ENCODE results near the gene DLST.

The DLST gene

DNA sequence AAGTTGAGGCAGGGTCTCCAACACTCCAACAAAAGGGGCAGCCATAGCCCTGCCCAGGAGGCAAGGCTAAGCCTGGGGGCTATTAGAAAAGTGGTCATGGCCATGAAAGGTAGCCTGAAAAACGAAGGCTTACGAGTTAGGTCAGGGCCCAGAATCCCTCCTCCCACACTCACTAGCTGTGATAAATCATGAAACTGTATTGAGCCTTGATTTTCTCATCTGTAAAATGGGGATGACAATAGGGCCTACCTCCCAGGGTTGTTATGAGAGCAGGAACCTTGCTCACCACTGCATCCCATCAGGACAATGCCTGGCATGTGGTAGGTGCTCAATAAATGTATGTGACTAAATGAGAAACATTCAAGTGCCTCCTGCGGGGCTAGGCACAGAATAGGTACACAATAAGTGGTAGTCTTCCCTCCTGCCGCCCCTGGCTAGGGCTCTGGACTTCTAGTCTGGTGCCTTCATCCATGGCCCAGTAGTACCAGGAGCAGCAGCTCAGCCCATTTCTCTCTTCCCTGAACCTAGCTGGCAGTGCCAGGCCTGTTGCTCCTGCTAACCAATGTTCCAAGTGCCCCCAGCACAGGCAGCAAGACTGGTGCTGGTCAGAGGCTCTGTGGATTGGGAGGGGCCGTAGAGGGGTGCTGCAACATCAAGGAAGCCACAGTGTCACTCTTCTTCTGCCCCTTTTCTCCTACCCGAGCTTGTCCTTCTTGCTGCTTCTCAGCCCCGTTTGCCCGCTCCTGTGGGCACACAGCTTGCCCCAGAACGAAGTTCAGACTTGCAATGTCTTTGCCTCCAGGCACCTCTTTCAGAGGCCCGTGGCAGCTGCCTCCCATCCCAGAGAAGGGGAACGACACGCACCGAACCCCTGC lies 65.9 kb downstream of the DLST start:
- H3F3A ChIP-seq (ENCODE audit: insufficient read depth, low read length) = no peaks in the 10 kb centered on the region
- H3K9me3 ChIP-seq (replicated peaks; ENCODE audit: insufficient read depth, low read length) = no peaks in the 10 kb centered on the region
- no peaks in the 10 kb centered on the region for H3K4me1 ChIP-seq (ENCODE audit: low read length)
- no peaks in the 10 kb centered on the region for H3K9me2 ChIP-seq (replicated peaks; ENCODE audit: insufficient read depth, low read length)
- no peak overlapping the region for H2AFZ ChIP-seq (ENCODE audit: low read length)
- no peak overlapping the region for H3K9ac ChIP-seq (ENCODE audit: low read length)
- H3K27me3 ChIP-seq (replicated peaks; ENCODE audit: insufficient read depth, low read length) = no peaks in the 10 kb centered on the region
- no peak overlapping the region for H3K4me3 ChIP-seq (ENCODE audit: low read length)
- H3K4me2 ChIP-seq (ENCODE audit: low read depth, low read length) = no peak overlapping the region
- TF ChIP-seq EZH2 (optimal IDR thresholded peaks at IDR 0.05; ENCODE audit: low read depth, low read length) (no peak), EZH2phosphoT487 (IDR thresholded peaks at IDR 0.05; ENCODE audit: low read length) (no peak)
- TF ChIP-seq, protein P1, sequence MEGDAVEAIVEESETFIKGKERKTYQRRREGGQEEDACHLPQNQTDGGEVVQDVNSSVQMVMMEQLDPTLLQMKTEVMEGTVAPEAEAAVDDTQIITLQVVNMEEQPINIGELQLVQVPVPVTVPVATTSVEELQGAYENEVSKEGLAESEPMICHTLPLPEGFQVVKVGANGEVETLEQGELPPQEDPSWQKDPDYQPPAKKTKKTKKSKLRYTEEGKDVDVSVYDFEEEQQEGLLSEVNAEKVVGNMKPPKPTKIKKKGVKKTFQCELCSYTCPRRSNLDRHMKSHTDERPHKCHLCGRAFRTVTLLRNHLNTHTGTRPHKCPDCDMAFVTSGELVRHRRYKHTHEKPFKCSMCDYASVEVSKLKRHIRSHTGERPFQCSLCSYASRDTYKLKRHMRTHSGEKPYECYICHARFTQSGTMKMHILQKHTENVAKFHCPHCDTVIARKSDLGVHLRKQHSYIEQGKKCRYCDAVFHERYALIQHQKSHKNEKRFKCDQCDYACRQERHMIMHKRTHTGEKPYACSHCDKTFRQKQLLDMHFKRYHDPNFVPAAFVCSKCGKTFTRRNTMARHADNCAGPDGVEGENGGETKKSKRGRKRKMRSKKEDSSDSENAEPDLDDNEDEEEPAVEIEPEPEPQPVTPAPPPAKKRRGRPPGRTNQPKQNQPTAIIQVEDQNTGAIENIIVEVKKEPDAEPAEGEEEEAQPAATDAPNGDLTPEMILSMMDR (IDR thresholded peaks at IDR 0.05; ENCODE audit: low read length) = no peak
- no peaks in the 10 kb centered on the region for H3K79me2 ChIP-seq (ENCODE audit: low read length)
- H4K20me1 ChIP-seq (ENCODE audit: insufficient read depth, low read length) = no peaks in the 10 kb centered on the region
- no peak for DNase-seq
- H3K36me3 ChIP-seq (replicated peaks; ENCODE audit: insufficient read depth, low read length) = no peaks in the 10 kb centered on the region
- H3K27ac ChIP-seq (ENCODE audit: low read length) = no peak overlapping the region

DNA sequence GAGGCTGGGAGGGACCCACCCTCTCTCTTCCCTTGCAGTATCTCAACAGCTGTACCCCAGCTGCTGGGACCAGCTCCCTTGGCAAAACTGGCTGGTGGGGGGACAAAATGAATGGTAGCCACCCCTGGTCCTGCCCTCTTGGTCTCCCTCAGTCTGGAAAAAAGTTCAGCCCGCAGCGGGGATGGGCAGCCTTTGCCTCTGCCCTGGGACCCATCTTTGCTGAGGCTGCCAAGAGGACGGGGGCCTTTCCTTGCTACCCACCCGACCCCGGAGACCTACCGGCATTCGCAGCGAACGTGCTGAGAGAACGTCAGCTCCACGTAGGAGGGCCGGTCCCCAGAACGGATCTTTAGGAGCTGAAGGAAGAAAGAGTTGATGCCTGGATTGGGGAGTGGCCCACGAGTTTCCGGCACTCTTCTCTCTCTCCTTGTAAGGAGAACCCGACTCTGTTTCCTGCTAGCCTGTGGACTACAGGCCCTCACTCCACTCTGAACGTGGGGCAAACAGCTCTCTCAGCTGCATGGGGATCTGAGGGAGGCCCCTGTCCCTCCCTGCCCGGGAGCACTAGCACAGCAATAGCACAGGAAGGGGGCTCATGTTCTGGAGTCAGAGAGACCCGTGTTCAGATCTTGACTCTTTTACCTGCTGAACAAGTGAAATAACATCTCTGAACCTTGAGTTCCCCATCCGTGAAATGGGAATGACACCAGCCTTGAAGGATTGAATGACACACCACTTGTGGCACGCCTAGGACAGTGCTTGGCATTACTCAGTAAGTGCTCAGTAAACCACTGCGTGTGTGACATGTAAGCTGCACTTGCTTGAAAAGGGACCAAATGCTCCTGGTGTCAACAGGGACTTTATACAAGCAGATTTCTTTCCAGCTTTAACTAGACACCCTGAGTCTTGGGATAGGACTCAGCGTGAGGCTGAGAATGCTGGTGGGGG lies 66.8 kb downstream of the DLST start:
- Histone ChIP-seq H3K4me1 (ENCODE audit: low read length) (no peaks in the 10 kb centered on the region), H3K4me3 (ENCODE audit: low read length) (no peak overlapping the region), H3K27me3 (replicated peaks; ENCODE audit: insufficient read depth, low read length) (no peaks in the 10 kb centered on the region), H4K20me1 (ENCODE audit: insufficient read depth, low read length) (no peaks in the 10 kb centered on the region), H2AFZ (ENCODE audit: low read length) (no peak overlapping the region), H3K9ac (ENCODE audit: low read length) (no peak overlapping the region), H3F3A (ENCODE audit: insufficient read depth, low read length) (no peaks in the 10 kb centered on the region), H3K4me2 (ENCODE audit: low read depth, low read length) (no peak overlapping the region), H3K9me2 (replicated peaks; ENCODE audit: insufficient read depth, low read length) (no peaks in the 10 kb centered on the region), H3K27ac (ENCODE audit: low read length) (no peak overlapping the region), H3K79me2 (ENCODE audit: low read length) (no peaks in the 10 kb centered on the region), H3K9me3 (replicated peaks; ENCODE audit: insufficient read depth, low read length) (no peaks in the 10 kb centered on the region), H3K36me3 (replicated peaks; ENCODE audit: insufficient read depth, low read length) (no peaks in the 10 kb centered on the region)
- TF ChIP-seq EZH2phosphoT487 (IDR thresholded peaks at IDR 0.05; ENCODE audit: low read length) (no peak), EZH2 (optimal IDR thresholded peaks at IDR 0.05; ENCODE audit: low read depth, low read length) (no peak)
- no peak for DNase-seq

DNA sequence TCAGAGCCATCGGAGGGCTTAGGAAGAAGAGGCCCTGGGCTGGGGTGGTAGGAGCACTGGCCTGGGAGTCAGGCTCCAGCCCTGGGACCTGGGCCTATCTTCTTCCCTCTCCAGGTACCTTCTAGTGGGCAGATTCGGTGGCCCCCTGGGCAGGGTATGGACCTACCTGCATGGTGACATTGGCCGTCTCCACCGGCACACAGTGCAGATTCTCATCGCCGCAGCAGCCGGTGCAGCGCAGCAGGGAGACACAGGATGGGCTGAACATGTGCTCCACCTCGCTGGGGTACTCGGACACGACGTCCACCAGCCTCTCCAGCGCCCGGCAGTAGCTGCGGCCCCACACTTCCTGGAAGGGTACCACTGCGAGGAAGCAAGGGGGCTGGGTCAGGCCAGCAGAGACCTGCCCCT lies 67.5 kb downstream of the DLST start:
- no peak overlapping the region for H3K9ac ChIP-seq (ENCODE audit: low read length)
- H4K20me1 ChIP-seq (ENCODE audit: insufficient read depth, low read length) = no peaks in the 10 kb centered on the region
- H3K9me3 ChIP-seq (replicated peaks; ENCODE audit: insufficient read depth, low read length) = no peaks in the 10 kb centered on the region
- TF ChIP-seq EZH2 (optimal IDR thresholded peaks at IDR 0.05; ENCODE audit: low read depth, low read length) = no peak
- no peak for TF ChIP-seq EZH2phosphoT487 (IDR thresholded peaks at IDR 0.05; ENCODE audit: low read length)
- TF ChIP-seq, protein P1 (IDR thresholded peaks at IDR 0.05; ENCODE audit: low read length) = no peak
- H3F3A ChIP-seq (ENCODE audit: insufficient read depth, low read length) = no peaks in the 10 kb centered on the region
- no peaks in the 10 kb centered on the region for H3K4me1 ChIP-seq (ENCODE audit: low read length)
- H3K9me2 ChIP-seq (replicated peaks; ENCODE audit: insufficient read depth, low read length) = no peaks in the 10 kb centered on the region
- no peak overlapping the region for H3K4me3 ChIP-seq (ENCODE audit: low read length)
- no peaks in the 10 kb centered on the region for H3K27me3 ChIP-seq (replicated peaks; ENCODE audit: insufficient read depth, low read length)
- H3K4me2 ChIP-seq (ENCODE audit: low read depth, low read length) = no peak overlapping the region
- no peak for DNase-seq
- H3K36me3 ChIP-seq (replicated peaks; ENCODE audit: insufficient read depth, low read length) = no peaks in the 10 kb centered on the region
- H3K79me2 ChIP-seq (ENCODE audit: low read length) = no peaks in the 10 kb centered on the region
- no peak overlapping the region for H3K27ac ChIP-seq (ENCODE audit: low read length)
- no peak overlapping the region for H2AFZ ChIP-seq (ENCODE audit: low read length)
